Uterus (tissue), 4 donors: ENCODE results near the gene BAIAP2. TPM values are rescaled to one million over a fixed set of nuclear protein-coding genes. Genes with fewer than 3 reads are reported as not detected.
"Not testable (repeated sequence)": the region's sequence is repeated elsewhere in the genome, so short reads cannot be mapped to it uniquely, and the experiment has no call there.

ENCODE experiments used
- DNase-seq, 2 donors: peaks; one replicate each; pipeline ENCODE4 v3.0.0-alpha.2; 2019 to 2020
- H3K27ac ChIP-seq, 2 donors: fragments of 200-600 bp; sonication (generic); 1 replicate in 1 of 2; 2 replicates in 1 of 2; pipeline ENCODE4 v1.5.1; 2016 to 2018
- H3K27me3 ChIP-seq, 2 donors: fragments of 200-600 bp; sonication (generic); one replicate each; pipeline ENCODE4 v1.5.1; 2018 to 2019; ENCODE audit warnings: control low read depth in 1 of 2
- H3K36me3 ChIP-seq, 2 donors: fragments of 200-600 bp; sonication (generic); one replicate each; pipeline ENCODE4 v1.5.1; 2019; ENCODE audit warnings: control low read depth in 1 of 2
- H3K4me1 ChIP-seq, 2 donors: fragments of 200-600 bp; sonication (generic); one replicate each; pipeline ENCODE4 v1.5.1; 2018 to 2019; ENCODE audit warnings: control low read depth in 1 of 2
- H3K4me3 ChIP-seq, 2 donors: fragments of 200-600 bp; sonication (generic); 1 replicate in 1 of 2; 2 replicates in 1 of 2; pipeline ENCODE4 v1.5.1; 2018 to 2019; ENCODE audit warnings: mild to moderate bottlenecking in 1 of 2
- H3K9me3 ChIP-seq, 2 donors: fragments of 200-600 bp; sonication (generic); one replicate each; pipeline ENCODE4 v1.5.1; 2019; ENCODE audit warnings: control low read depth in 1 of 2
- POLR2A ChIP-seq, 2 donors: fragments of 450-650 bp; IDR thresholded peaks; one replicate each; pipeline ENCODE4 v1.6.1; 2016; ENCODE audit warnings: antibody characterized with exemption in 2 of 2, mild to moderate bottlenecking in 1 of 2, moderate library complexity in 1 of 2
- intact Hi-C: fragments of 100-400 bp; cut with DNase I; formaldehyde crosslinking; loops from one replicate; pipeline ENCODE4 v1.15.1; 2023; ENCODE audit warnings: low total_unique reads
- total RNA-seq, 4 donors: library from RNA; depleted of rRNA in 3 of 4; stranded (reverse); fragments of >200 nt in 3 of 4; gene quantifications; one replicate each; pipeline versions ENCODE4 v1.1.0 to v1.2.4, GENCODE V29; 2014 to 2023
- TF ChIP-seq, protein P1 (sequence below), 4 experiments: fragments of 200-600 bp in 2 of 4; fragments of 450-650 bp in 2 of 4; sonication (generic) in 2 of 4; IDR thresholded peaks; one replicate each; pipeline ENCODE4 v1.5.1; 2016 to 2019; ENCODE audit warnings: antibody characterized with exemption in 4 of 4, mild to moderate bottlenecking in 2 of 4, moderate library complexity in 1 of 4
- donor health status: DM: yes; HTN: yes; CAD: no.

BAIAP2 gene
- total RNA-seq, 4 donors from 2014 or later = 16.5 to 70.7 (median 45.8) TPM

DNA sequence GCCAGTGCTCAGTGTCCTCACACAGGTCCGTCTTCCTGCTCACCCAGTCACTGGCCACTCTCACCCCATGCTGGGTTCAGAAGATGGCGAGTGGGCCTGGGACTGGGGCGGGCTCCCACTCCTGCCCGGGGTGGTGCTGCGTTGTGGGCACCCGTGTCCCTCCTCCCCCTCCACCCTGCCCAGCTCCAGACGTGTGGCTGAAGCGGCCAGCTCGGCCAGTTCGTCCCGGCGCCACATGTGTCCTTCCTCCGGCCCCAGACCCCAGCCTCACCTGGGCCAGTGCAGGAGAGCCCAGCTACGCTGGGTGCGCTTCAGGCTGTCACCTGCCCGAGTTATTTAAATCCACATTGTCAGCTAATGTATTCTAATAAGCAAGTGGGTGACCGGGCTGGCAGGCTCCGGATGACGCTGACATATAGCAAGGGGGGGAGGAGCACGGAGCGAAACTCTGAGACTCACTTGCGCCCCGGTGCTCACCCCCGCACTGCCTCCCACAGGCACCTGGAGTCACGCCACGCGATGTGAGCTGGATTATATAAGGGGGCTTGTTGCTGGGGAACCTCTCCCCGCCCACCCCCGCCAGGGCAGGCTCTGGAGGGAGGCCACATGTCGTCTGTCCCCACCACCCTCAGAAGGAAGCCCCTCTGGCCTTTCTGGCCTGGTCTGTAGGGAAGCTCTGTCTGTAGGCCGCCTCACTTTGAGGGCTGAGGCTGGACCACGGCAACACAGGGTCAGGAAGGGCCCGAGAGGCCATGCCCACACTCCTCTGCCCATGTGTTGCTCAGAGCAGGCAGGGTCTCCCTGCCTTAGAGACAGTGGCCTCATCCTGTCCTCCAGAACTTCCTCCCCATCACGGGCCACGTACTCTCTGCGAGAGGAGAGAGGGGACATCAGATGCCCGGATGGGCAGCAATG is 7.1 kb upstream of the BAIAP2 start:
- H3K27me3 ChIP-seq = peaks cover 0 to 7% of the 10 kb centered on the region in 2 donors
- H3K27ac ChIP-seq = no peak overlapping the region
- H3K4me3 ChIP-seq = no peak overlapping the region
- intact Hi-C loops = no loop called here
- DNase-seq = no peak
- H3K9me3 ChIP-seq = no peaks in the 10 kb centered on the region
- no peaks in the 10 kb centered on the region for H3K36me3 ChIP-seq
- TF ChIP-seq, protein P1, sequence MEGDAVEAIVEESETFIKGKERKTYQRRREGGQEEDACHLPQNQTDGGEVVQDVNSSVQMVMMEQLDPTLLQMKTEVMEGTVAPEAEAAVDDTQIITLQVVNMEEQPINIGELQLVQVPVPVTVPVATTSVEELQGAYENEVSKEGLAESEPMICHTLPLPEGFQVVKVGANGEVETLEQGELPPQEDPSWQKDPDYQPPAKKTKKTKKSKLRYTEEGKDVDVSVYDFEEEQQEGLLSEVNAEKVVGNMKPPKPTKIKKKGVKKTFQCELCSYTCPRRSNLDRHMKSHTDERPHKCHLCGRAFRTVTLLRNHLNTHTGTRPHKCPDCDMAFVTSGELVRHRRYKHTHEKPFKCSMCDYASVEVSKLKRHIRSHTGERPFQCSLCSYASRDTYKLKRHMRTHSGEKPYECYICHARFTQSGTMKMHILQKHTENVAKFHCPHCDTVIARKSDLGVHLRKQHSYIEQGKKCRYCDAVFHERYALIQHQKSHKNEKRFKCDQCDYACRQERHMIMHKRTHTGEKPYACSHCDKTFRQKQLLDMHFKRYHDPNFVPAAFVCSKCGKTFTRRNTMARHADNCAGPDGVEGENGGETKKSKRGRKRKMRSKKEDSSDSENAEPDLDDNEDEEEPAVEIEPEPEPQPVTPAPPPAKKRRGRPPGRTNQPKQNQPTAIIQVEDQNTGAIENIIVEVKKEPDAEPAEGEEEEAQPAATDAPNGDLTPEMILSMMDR (IDR thresholded peaks at IDR 0.05) = no peak
- TF ChIP-seq POLR2A (IDR thresholded peaks at IDR 0.05) = no peak
- peaks cover 0 to 3% of the 10 kb centered on the region in 2 donors for H3K4me1 ChIP-seq

GRCh38 chr17:81028506-81028858 is 6.5 kb upstream of the BAIAP2 start:
- no peaks in the 10 kb centered on the region for H3K36me3 ChIP-seq
- intact Hi-C loops = no loop called here
- H3K4me1 ChIP-seq = peaks cover 0 to 4% of the 10 kb centered on the region in 2 donors
- no peak overlapping the region for H3K27ac ChIP-seq
- no peak for TF ChIP-seq POLR2A (IDR thresholded peaks at IDR 0.05)
- TF ChIP-seq, protein P1 (IDR thresholded peaks at IDR 0.05) = no peak
- DNase-seq = no peak
- H3K4me3 ChIP-seq = no peak overlapping the region
- H3K27me3 ChIP-seq = peaks cover 0 to 7% of the 10 kb centered on the region in 2 donors
- H3K9me3 ChIP-seq = no peaks in the 10 kb centered on the region

- TF ChIP-seq POLR2A (IDR thresholded peaks at IDR 0.05) = no peak
- TF ChIP-seq, protein P1 (IDR thresholded peaks at IDR 0.05) = no peak
- no peak for DNase-seq
- intact Hi-C loops = no loop called here
- H3K27me3 ChIP-seq = peaks cover 0 to 7% of the 10 kb centered on the region in 2 donors
- no peak overlapping the region for H3K27ac ChIP-seq
- no peaks in the 10 kb centered on the region for H3K9me3 ChIP-seq
- H3K4me3 ChIP-seq = no peak overlapping the region
- no peaks in the 10 kb centered on the region for H3K36me3 ChIP-seq
- H3K4me1 ChIP-seq = peaks cover 0 to 10% of the 10 kb centered on the region in 2 donors
Measured at GRCh38 chr17:81029859-81030258, 5.1 kb upstream of the BAIAP2 start.

DNA sequence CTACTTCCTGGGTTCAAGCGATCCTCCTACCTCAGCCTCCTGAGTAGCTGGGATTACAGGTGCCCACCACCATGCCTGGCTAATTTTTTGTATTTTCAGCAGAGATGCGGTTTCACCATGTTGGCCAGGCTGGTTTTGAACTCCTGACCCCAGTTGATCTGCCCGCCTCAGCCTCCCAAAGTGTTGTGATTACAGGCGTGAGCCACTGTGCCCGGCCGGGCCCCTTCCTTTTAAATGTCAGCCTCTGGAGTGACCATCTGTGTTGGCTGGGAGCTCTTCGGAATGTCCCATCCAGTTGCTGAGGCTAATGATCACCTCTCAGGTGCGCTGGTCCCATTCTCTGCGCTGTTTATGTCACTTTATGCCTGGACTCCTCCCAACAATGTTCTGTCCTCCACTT is 4.6 kb upstream of the BAIAP2 start:
- H3K9me3 ChIP-seq, H3K36me3 ChIP-seq, intact Hi-C loops, H3K27me3 ChIP-seq, DNase-seq, H3K4me3 ChIP-seq, H3K27ac ChIP-seq: not testable (repeated sequence)
- peaks cover 0 to 10% of the 10 kb centered on the region in 2 donors for H3K4me1 ChIP-seq

DNA sequence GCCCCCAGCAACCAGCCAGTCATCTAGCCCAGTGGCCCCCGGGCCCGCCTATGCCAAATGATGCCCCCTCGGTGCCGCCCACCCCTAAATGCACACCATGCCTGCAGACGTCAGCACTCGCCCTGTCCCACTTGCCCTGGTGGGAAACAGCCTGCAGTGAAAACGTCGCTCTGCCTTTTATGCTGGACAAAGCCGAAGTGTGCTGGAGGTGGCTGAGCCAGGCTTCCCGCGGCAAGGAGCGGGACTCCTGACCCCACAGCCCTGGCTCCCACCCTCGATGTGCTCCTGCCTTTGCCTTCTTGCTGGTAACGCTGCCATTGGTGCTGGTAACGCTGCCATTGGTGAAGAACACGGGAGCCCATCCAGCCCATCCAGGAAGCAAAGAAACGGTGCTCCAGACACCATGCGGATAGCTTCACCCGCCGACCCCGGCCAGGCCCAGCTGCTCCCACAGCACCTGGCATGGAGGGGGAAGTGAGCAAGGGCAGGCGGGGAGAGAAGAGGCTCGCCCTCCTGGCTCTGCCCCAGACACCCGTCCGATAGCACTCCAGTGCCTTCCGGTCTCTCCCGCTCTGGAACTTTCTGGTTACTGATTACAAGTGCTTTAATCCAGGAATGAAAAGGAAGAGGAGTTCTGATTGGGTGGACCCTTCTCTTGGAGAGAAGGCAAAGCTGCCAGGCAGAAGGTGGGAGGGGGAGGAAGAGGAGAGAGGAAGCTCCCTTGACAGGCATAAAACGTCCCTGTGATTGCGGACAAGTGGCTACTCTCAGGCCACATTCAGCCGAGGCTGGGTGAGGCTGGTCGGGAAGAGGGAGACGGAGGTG is 4.0 kb upstream of the BAIAP2 start:
- DNase-seq = no peak
- peaks cover 0 to 7% of the 10 kb centered on the region in 2 donors for H3K27me3 ChIP-seq
- no peak for TF ChIP-seq POLR2A (IDR thresholded peaks at IDR 0.05)
- TF ChIP-seq, protein P1 (IDR thresholded peaks at IDR 0.05) = no peak
- no peaks in the 10 kb centered on the region for H3K36me3 ChIP-seq
- intact Hi-C loops = no loop called here
- peaks cover 0 to 10% of the 10 kb centered on the region in 2 donors for H3K4me1 ChIP-seq
- H3K9me3 ChIP-seq = no peaks in the 10 kb centered on the region
- peak overlapping the region in 1 of 2 donors; percentile 27 for H3K27ac ChIP-seq
- H3K4me3 ChIP-seq = no peak overlapping the region
